ENCODE measurements around the gene CFL2. TPM values are rescaled to one million over a fixed set of nuclear protein-coding genes. Genes with fewer than 3 reads are reported as not detected.

Gene CFL2
- total RNA-seq, 4 donors from 2014 or later = 4.5 to 58.7 (median 10.0) TPM

- H3K4me1 ChIP-seq = no peaks in the 10 kb centered on the region
- no peaks in the 10 kb centered on the region for H3K36me3 ChIP-seq
- H3K9me3 ChIP-seq = peaks cover 0 to 8% (median 0%) of the 10 kb centered on the region in 3 donors
- no peak for DNase-seq
- H3K27ac ChIP-seq = no peak overlapping the region
- intact Hi-C loops (cut with DNase I) = loop anchor here (10.0 kb wide), 1 partner anchor 752 kb away; no protein-coding TSS in a partner anchor
- no peak overlapping the region for H3K4me3 ChIP-seq
- no peak for TF ChIP-seq CTCF (IDR thresholded peaks at IDR 0.05)
- no peak for TF ChIP-seq POLR2A (IDR thresholded peaks at IDR 0.05)
- no peaks in the 10 kb centered on the region for H3K27me3 ChIP-seq
- 75 to 76% methylated on average over 4 of the region's 4 CpGs for WGBS, 2 donors
These were observed 51.8 kb downstream of the CFL2 start for GRCh38 chr14:34662561-34663088.

GRCh38 chr14:34660796-34661195 lies 53.6 kb downstream of the CFL2 start:
- Histone ChIP-seq H3K9me3 (peaks cover 0 to 8% (median 0%) of the 10 kb centered on the region in 3 donors), H3K4me3 (no peak overlapping the region), H3K36me3 (no peaks in the 10 kb centered on the region), H3K27ac (no peak overlapping the region), H3K27me3 (no peaks in the 10 kb centered on the region), H3K4me1 (no peaks in the 10 kb centered on the region)
- no peak for TF ChIP-seq POLR2A (IDR thresholded peaks at IDR 0.05)
- TF ChIP-seq CTCF (IDR thresholded peaks at IDR 0.05) = no peak
- intact Hi-C loops (cut with DNase I) = loop anchor here (10.0 kb wide), 1 partner anchor 754 kb away; no protein-coding TSS in a partner anchor
- no peak for DNase-seq

Small RNA genes lying within 50 kb of the gene (small RNA-seq; reads per million reads assigned to genes)
- gene RNU6-1261P = 0 reads per million in 4 donors

Other genes with a start within 250 kb of the CFL2 start
- gene EAPP, start 174.9 kb downstream of the CFL2 start, total RNA-seq = 10 to 100 TPM; 14.6 to 39.7 (median 30.7) TPM
- 100 to 1,000 TPM in 2 of 4 donors, 10 to 100 TPM in 2; 77.6 to 162 (median 111) TPM for gene SNX6, start 84.4 kb downstream of the CFL2 start, total RNA-seq
- gene BAZ1A, start 160.8 kb upstream of the CFL2 start, total RNA-seq = 10 to 100 TPM; 19.1 to 57.5 (median 53.8) TPM

Measured in esophagus squamous epithelium (tissue), 5 donors.